Liver (tissue), 3 donors: ENCODE data around the gene AKAP11.

Experiments used
- CTCF ChIP-seq: fragments of 150-350 bp; IDR thresholded peaks from 2 replicates; pipeline ENCODE4 v1.5.1; 2017; ENCODE audit warnings: improper control_type of control experiment, low read depth, low read length; ENCODE audit not compliant: missing input control
- JUND ChIP-seq, 2 donors: IDR thresholded peaks; 2 replicates each; pipeline ENCODE4 v1.6.1; 2016; ENCODE audit warnings: antibody characterized with exemption in 2 of 2
- REST ChIP-seq: IDR thresholded peaks from 2 replicates; pipeline ENCODE4 v1.6.1; 2016; ENCODE audit warnings: antibody characterized with exemption, mild to moderate bottlenecking
- donor health status: healthy.
- donor health status: healthy.

- TF ChIP-seq JUND (IDR thresholded peaks at IDR 0.05) = no peak
- no peak for TF ChIP-seq CTCF
- TF ChIP-seq REST = no peak
These were observed 3.6 kb downstream of the AKAP11 start for GRCh38 chr13:42275506-42275905.
